SK-N-SH (cell line): ENCODE results near the gene ADNP2.

ENCODE experiments used
- CHD2 ChIP-seq: fragments of 150-350 bp; IDR thresholded peaks from 2 replicates; pipeline ENCODE4 v1.6.1; 2018; ENCODE audit warnings: low read length; ENCODE audit not compliant: partially characterized antibody
- CTCF ChIP-seq: fragments of 200-600 bp; sonication (generic); IDR thresholded peaks from 2 replicates; pipeline ENCODE4 v1.6.1; 2017; ENCODE audit warnings: antibody characterized with exemption, mild to moderate bottlenecking, moderate library complexity
- EZH2phosphoT487 ChIP-seq: fragments of 200-600 bp; sonication (generic); IDR thresholded peaks from 2 replicates; pipeline ENCODE4 v1.6.1; 2017; ENCODE audit warnings: low read depth, mixed run types, mild to moderate bottlenecking, antibody characterized with exemption, moderate library complexity, borderline replicate concordance
- FOSL2 ChIP-seq: IDR thresholded peaks from 2 replicates; pipeline ENCODE4 v1.4.0; 2012; ENCODE audit warnings: low read depth, mild to moderate bottlenecking, moderate library complexity, borderline replicate concordance
- MXI1 ChIP-seq: IDR thresholded peaks from 2 replicates; pipeline ENCODE4 v1.6.1; 2012; ENCODE audit warnings: mild to moderate bottlenecking, low read depth, low read length, improper control_type of control experiment
- NFIC ChIP-seq: IDR thresholded peaks from 2 replicates; pipeline ENCODE4 v1.4.0; 2012; ENCODE audit warnings: borderline replicate concordance
- NRF1 ChIP-seq: IDR thresholded peaks from 2 replicates; pipeline ENCODE4 v1.6.1; 2012; ENCODE audit warnings: low read depth, mild to moderate bottlenecking, low read length
- POLR2AphosphoS5 ChIP-seq: IDR thresholded peaks from 2 replicates; pipeline ENCODE4 v1.6.1; 2012; ENCODE audit warnings: low read depth, low read length
- RAD21 ChIP-seq: IDR thresholded peaks from 2 replicates; pipeline ENCODE4 v1.6.1; 2012; ENCODE audit warnings: mild to moderate bottlenecking, low read length
- TAF1 ChIP-seq: IDR thresholded peaks from 2 replicates; pipeline ENCODE4 v1.6.1; 2012; ENCODE audit warnings: low read depth, mild to moderate bottlenecking, low read length, moderate library complexity, borderline replicate concordance
- TF ChIP-seq, protein P1 (sequence below): IDR thresholded peaks from 2 replicates; pipeline ENCODE4 v1.6.1; 2012; ENCODE audit warnings: mild to moderate bottlenecking, low read depth, low read length, moderate library complexity
- TF ChIP-seq, protein P2 (sequence below): IDR thresholded peaks from 2 replicates; pipeline ENCODE4 v1.4.0; 2012; ENCODE audit warnings: low read depth

GRCh38 chr18:80178935-80179818 lies 70.1 kb downstream of the ADNP2 start:
- TF ChIP-seq, protein P1, sequence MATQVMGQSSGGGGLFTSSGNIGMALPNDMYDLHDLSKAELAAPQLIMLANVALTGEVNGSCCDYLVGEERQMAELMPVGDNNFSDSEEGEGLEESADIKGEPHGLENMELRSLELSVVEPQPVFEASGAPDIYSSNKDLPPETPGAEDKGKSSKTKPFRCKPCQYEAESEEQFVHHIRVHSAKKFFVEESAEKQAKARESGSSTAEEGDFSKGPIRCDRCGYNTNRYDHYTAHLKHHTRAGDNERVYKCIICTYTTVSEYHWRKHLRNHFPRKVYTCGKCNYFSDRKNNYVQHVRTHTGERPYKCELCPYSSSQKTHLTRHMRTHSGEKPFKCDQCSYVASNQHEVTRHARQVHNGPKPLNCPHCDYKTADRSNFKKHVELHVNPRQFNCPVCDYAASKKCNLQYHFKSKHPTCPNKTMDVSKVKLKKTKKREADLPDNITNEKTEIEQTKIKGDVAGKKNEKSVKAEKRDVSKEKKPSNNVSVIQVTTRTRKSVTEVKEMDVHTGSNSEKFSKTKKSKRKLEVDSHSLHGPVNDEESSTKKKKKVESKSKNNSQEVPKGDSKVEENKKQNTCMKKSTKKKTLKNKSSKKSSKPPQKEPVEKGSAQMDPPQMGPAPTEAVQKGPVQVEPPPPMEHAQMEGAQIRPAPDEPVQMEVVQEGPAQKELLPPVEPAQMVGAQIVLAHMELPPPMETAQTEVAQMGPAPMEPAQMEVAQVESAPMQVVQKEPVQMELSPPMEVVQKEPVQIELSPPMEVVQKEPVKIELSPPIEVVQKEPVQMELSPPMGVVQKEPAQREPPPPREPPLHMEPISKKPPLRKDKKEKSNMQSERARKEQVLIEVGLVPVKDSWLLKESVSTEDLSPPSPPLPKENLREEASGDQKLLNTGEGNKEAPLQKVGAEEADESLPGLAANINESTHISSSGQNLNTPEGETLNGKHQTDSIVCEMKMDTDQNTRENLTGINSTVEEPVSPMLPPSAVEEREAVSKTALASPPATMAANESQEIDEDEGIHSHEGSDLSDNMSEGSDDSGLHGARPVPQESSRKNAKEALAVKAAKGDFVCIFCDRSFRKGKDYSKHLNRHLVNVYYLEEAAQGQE = no peak
- TF ChIP-seq RAD21 (no peak), CTCF (no peak), NRF1 (no peak), MXI1 (no peak), EZH2phosphoT487 (no peak), NFIC (no peak), POLR2AphosphoS5 (no peak), FOSL2 (no peak), TAF1 (no peak), CHD2 (no peak)
- TF ChIP-seq, protein P2, sequence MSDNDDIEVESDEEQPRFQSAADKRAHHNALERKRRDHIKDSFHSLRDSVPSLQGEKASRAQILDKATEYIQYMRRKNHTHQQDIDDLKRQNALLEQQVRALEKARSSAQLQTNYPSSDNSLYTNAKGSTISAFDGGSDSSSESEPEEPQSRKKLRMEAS = no peak
